NCI-H187 treated with DMSO at 0.1 percent for 48 hours (cell line): Measurements from ENCODE around the gene CCDC182.
A peak's percentile ranks its signal among the peaks of the same experiment; 100 is the strongest.

ENCODE experiments used
- DNase-seq: peaks from one replicate; lab custom pipeline; 2025; lab: John Stamatoyannopoulos, UW

Gene CCDC182

DNA sequence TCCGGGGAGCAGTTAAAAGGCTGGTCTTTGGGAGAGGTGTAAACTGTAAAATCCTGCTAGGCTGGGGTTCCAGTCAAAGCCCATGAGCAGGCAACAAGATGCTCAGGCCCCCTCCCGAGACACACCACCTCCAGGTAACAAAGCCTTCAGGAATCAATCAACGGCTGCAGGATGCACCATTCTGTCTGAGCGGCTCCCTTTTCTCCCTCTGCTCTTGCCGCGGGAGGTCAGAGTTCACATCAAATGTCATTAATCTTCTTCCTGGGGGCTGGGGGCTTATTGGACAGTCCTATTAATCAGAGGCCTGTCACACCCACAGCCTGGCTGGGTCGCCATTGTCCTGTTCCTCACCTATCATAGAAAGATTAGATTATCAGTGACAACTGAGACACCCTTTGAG lies 11.9 kb upstream of the CCDC182 start:
- DNase-seq, result no peak

DNA sequence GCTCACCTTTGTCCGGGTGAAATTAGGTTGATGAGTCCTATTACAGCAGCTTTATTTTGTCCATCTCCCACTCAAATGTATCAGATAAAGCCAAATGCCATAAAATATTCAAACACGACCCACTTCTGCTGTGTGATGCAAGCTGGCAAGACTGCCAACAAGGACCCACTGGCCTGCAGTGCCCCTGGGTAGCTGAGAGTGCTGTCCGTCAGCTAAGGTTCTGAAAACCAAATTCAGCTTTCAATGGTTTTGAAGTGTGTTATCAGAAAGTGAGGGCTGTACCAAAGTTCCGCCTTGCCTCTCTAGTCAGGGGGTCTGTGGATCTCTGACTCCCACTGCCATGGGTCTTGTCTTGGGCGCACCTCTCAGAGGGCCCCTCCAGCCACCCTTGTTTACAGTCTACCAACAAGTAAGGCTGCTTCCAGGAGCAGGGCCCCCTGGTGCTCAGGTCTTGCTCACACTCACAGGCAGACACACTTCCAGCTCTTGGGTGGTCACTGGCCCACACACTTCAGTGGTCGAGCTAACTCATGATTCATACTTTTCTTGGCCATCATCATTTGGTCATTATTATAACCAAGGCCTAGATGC lies 10.5 kb upstream of the CCDC182 start:
- DNase-seq, result no peak

DNA sequence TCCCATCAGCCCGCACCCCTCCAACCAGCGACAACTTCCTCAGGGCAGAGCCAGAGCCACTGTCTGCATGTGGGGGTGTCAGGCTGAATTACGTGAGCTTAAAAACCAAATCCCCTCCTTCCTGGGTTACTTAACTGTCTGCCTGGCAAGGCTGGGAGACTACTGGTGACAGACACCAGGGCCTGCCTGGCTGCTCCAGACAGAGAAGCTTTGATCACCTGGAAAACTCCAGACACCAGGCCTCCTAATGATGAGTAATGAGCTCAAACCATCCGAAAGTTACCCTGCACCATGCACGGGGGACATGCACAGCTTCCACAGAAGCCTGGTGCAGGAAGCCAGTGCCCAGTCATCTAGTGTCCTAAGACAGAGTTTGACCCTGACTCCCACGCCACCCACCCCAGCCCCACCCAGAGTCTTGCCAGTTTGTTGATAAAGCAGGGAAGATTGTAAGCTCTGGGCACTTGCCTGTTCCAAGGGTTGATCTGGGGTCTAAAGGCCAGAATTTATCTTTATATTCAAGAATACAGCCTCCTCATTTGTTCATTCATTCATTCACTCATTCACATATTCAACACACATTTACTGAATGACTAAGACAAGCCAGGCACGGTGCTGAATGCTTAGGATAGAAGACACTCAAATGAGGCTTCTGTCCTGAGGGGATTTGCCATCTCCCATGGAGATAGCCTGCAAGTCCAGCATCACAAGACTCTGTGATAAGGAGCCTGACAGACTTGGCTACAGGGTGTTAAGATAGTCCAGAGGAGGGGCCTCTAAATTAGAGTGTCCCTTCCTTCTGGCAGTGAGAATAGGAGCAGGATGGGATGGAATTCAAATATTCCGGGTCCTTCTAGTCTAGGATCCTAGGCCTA lies 7.2 kb upstream of the CCDC182 start:
- DNase-seq, result no peak

DNA sequence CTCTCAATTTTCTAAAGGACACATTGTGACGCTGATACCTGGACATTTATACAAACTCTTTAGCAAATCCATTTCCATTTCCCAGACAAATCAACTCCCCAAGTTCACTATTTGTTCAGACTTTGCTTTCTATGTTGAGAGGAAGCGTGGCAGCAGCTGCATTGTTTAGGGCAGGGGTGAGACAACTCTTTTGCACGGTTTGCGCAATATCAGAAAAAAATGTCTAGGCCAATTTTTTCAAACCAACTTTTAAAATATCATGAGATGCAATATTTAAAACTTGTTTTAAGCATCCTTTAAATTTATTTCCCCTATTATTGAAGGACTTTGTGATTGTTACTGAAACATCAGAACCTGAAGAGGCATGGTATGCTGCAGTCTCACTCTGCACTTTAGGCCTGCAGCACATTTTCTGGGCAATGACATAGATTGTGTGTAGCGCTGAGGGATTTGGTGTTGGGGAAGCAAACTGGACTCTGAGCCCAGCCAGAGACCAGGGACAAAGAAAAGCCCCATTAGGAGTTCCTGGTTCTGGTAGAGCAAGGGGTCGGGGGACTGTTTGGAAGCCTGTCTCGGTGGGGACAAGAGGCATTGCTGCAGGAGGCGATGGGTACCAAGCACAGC lies 6.4 kb upstream of the CCDC182 start:
- no peak for DNase-seq

DNA sequence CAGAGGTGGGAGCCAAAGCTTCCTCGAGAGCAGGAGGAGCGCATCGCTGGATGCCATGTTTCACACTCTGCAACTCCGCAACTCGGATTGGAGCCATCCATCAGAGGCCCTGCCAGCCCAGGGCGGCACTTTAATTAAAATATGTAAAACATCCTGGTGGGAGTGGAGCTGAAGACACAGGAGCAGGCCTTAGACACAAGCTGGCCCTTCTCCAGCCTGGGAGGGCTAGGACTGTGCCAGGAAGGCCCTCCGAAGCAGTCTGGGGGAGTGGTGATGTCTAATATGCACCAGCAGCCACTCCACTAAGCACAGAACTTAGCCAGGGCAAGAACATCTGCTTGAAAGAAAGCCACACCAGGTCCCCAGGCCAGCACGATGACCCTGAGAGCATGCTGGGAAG lies 5.8 kb upstream of the CCDC182 start:
- no peak for DNase-seq

DNA sequence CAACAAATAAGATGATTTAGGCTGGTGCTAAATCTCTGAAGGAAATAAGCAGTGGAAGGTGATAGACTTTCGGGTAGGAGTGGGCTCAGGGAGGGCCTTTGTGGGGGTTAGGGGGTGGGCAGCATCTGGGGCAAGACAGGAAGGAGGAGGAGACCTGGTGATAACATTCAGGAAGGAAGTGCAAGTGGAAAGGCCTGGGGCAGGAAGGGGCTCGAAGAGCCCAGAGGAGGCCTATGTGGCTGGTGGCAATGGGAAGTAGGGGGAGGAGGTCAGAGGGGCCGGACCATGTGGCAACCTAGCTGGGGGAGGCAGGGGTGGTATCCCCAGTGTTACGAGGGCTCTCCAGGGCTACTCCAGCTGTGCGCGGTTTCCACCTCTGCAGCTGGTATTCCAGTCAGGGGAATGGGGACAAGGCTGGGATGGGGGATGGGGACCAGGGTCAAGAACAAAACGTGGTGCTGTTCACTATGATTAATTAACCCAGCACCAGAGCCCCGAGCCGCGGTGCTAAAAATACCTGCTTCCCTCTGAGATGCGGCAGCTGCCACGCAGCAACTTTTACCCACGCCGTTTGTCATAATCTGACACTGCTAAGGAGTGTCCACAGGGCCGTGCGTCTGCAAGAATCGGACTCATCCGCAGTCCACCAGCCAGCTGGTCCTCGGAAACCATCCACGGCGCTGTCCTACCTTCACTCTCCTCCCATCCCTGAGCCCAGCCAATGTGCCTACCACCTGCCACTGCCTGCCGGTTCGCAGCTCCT lies 5.2 kb upstream of the CCDC182 start:
- no peak for DNase-seq

DNA sequence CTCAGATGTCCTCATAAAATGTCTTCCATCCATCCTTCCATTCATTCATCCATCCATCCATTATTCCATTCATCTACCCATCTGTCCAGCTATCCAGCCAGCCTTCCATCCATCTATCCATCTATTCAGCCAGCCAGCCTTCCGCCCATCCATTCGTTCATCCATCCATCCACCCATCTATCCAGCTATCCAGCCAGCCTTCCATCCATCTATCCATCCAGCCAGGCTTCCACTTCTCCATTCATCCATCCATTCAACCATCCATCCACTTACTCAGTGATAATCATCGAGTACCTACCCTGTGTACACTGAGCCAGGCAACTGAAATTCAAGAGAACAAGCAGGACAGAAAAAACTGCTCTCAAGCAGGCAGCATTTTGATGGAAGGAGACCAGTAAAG lies 4.6 kb upstream of the CCDC182 start:
- DNase-seq, result no peak

DNA sequence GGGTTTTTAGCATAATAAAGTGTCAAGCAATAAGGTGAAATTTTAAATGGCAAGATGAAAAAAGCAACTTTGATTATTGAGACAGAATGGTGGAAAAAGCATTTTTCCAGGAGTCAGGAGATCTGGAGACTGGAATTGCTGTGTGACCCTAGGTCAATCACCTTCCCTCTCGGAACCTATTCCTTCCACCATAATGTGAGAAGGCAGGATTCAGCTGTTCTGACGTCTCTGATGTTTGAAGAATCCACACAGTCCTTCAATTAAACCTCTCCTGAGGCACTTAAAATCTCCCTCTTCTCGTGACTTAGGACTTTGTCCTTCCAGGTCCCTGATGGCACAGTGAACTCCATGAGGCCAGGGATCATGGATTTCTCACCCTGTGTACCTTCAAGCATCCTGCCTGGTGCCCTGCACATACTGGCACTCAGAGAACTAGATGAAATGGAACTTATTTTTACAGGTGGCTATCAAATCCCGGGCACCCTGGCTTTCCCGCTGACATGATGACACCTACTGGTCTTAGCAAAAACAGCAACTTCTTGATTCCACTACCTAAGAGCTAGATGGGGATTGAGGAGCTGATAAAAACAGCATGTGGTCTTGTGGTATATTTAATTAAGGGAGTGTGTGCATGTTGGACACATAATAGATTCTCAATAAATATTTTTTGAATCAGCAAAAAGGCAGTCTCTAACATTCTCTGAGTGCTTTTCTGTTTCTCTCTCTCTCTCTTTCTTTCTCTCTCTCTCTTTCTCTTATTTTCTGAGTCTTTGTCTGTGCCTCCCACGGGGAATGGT lies 2.3 kb upstream of the CCDC182 start:
- DNase-seq, result peak; percentile 38

DNA sequence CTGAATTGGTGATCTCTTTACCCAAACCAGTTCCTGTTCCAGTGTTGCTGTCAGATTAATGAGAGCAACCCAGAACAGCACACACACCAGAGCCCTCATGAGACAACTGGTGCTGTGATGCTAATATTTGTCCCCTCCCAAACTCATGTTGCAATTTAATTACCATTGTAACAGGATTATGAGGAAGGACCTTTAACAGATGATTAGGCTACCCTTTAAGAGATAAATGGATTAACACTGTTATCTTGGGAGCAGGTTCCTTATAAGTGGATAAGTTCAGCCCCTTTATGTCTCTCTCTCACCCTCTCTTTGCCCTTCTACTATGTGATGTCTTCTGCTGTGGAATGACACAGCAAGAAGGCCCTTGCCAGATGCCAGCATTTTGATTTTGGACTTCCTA lies 1.1 kb upstream of the CCDC182 start:
- no peak for DNase-seq

DNA sequence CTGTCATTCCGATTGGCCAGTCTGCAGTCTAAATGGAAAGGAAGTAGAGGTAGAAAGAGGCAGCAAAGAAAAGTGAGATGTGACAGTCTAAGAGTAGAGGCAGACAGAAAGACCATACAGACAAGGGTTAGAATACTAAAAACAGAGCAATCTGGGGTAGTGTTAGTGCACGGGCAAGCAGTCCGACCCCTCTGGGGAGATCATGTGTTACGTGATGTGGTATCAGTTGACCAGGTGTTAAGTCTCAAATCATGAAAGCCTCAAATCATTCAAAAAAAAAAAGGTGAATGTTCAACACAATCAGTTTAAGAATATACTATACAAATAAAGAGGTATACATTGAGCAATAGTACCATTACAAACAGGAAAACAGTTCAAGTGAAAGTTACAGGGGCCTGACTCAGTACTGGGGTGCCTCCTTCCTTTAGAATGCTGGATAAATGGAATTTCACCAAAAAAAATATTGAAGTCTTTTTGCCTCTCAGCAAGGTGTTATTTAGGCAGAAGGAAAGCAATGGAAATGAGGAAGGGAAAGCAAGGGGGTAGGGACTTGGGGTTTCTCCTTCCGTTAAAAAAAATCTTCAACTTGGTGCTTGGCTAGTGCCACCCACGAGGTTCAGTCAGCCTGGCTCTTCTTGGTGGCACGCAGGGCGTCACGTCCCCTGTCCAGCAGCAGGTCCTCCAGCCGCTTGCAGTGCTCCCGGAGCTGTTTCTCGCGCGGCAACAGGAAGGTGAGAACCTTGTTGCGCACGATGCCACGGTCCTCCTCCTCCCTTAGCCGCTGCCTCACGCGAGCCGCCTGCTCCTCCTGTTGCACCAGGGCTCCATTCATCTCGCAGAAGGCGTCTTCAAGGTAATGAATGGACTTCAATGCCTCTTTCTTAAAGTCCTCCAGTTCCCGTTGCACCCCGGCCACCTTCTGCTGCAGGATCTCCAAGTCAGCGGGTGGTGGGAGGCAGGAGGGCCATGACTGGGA lies 616 bp downstream of the CCDC182 start:
- DNase-seq, result no peak

DNA sequence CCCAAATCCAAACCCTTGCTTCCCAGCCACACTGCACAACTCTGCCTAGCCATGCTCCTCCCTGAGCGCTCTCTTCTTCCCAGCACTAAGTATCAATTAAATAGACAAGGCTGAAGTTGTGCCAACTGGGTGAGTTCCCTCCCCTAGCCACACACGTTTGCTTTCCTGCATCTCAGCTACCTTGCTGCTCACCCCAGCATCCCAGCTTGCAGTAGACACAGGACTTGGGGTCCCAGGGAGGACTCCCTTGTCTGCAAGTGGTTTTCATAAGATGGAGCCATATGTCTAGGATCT lies 4.9 kb downstream of the CCDC182 start:
- DNase-seq, result no peak

DNA sequence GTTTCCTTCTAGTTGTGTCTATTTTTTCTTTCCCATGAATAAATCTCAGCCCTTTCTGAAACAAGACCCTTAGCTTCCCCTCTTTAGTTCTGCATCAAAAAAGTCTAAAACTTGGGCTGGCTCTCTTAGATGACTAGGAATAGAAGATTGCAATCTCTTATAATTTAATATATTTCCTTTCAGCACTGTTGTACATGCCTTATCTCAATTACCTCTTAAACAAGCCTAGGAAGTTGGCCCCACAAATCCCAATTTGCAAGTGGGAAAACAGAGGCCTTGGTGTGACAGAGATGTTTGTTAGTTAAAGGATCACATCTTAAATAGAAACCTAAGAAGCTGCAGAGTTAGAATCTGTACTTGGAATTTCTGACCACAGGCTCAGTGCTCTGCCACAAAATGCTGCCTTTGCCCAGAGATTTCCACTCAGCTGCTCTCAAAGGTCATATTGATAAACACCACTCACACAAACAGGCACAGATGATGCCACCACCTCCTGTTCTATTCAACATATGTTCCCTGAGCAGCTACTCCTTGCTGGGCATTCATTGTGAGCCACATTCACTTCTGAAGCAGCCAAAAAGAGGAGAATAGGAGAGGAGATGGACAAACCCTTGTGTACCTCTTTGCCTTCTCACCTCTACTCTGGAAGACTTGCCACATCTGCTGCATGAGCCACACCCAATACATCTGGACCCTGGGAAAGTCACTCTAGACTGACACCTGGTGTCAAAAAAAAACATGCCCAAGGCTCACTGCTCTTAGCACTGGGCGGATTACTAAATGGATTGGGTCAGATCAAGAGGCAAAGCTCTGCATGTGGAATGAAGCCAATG lies 5.5 kb downstream of the CCDC182 start:
- DNase-seq, result no peak

DNA sequence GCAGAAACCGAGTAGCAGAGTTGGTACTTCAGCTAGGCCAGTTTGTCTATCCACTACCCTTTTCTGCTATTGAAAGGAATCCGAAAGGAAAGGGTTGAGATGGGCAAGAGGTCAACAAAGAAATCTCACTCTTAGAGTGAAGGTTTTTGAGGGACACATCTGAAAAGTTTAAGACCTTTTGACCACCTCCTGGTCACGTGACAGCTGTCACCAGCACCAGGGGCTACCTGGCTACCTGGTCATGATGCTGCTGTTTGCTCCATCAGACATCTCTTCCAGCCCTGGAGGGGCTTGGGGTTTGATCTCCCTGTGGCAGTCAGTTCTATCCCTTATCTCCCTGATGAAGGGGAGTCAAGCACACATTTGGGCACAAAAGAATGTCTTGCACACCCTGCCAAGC lies 7.6 kb downstream of the CCDC182 start:
- no peak for DNase-seq

DNA sequence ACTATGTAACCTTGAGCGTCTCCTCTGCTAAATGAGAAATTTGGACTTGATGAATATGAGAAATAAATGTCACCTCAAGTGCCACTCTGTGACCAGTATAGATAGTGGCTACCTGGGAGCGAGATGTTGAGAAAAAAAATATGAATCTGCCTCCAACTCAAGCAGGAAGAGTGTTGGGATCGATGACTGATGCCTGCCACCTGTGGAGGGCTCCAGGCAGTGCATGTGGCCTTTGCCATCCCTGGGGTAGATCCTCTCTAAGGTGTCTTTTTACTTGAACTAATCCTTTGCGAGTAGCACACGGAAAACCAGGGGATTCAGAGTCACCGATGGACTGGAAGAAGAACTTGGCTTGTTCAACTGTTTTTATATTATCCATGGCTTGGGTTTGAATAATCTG lies 9.4 kb downstream of the CCDC182 start:
- peak; percentile 53 for DNase-seq

DNA sequence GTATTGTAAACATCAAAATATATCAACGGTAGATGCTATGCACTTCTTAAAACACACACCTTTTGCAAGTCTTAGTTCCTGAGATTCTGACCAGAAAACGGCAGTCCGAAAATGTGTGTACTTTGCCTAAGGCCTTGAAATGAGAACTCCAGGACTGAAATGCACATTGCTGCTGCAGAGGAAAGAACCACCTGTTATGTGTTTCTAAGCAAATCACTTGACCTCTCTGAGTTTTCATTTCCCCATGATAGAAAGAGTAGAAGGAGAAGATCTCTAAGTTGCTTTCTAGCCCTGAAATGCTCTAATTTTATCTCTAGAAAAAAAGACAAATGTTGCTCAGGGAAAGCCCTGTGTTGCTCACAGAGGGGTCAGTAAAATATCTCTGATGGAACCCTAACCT lies 9.9 kb downstream of the CCDC182 start:
- DNase-seq, result no peak

DNA sequence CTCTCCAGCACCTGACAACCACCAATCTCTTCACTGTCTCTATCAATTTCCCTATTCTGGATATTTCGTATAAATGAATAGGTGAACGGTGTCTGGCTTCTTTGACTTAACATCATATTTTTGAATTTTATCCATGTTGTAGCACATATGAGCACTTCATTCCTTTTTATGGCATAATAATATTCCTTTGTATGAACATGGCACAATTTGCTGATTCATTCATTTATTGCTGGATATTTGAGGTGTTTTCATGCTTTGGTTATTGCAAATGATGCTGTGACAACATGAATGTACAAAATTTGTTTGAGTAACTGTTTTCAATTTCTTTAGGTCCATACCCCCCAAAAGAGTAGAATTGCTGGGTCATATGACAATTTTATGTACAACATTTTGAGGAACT lies 12.0 kb downstream of the CCDC182 start:
- DNase-seq, result no peak

DNA sequence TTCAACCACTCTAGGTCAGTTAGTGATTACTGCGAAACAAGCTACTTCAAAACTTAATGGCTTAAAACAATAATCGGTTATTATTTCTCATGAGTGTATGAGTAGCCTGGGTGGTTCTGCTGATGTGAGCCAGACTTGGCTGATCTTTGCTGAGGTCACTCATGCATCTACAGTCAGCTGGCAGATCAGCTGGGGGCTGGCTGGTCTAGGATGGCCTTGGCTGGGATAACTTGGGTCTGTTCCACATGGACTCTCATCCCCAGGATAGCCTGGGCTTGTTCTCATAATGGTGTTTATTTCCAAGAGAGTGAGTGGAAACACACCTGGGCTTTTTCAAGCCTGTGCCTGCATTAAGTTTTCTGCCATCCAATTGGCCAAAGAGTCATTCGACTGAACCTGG lies 13.0 kb downstream of the CCDC182 start:
- DNase-seq, result peak; percentile 36

DNA sequence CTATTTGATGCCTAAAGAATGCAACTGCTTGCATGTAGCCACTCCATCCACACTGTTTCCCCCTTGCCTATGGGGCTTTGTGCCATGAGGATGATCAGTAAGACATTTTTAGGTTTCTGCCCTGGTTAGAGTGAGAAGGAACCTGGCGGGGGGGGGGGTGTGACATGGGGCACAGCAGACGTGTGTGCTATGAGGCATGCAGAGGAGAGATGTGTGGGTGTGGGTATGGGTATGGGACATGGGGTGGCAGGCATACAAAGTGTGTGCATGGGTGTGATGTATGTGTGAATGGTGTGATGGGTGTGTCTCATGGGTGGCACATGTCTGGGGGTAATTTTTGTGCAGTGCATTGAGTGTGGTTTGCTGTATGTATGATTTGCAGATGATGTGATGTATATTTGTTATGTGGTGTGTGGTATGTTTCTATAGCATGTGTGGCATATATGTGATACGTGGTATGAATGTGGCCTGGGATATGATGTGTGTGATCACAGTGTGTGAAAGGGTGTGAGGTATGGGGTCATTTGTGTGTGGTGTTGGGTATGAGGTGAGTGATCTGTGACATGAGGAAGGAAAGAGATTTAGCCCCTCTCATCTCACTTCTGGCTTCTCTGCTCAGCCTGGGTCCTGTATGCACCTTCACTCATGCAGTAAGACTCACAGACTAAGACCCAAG lies 14.9 kb downstream of the CCDC182 start:
- no peak for DNase-seq

DNA sequence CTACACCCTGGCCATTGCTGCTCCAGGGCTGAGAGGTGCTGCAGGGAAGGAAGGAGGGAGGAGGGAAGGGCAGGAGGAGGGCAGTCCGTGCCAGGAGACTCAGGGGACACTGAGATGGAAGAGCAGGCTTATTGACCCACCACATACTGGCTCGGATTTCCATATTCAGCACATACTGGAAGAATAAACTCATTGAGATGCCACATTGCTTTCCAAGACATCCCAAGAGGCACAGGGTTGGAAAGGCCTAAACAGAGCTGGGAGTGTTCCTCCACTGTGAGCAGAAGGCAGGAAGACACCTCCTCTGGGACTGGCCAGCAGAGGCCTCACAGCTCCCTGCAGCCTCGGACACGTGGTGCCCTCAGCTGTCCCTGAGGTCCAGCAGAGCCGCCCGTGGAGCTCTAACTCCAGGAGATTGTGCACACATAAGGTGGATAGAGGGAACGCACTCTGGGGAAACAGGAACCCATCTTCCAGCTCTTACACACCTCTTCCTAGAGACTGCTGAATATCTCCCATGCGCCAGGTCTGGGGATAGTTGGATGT lies 17.4 kb downstream of the CCDC182 start:
- DNase-seq, result no peak
